Measurements from ENCODE around the gene DNAH7.

DNAH7 gene

DNA sequence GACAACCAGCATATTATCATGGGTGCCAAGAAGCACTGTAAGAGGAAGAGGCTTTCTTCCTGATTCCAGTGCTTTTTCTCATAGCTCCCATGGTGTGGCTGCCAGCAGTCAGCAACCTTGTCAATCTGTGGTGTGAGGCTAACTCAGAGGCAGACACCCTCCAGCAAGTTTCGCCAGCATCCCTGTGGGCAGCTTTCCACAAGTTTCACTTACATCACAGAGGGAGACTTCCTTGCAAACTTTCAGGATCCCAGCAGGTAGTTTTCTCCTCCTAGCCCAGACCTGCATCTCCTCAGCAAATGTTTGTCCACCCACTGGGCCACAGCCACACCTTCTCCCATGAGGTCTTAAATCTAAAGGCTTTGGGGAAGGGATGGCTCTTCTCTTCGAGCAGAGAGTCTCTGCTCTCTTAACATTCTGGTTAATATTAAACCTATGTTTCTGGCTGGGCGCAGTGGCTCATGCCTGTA is 9.1 kb downstream of the DNAH7 start:
- no peak overlapping the region for H3K4me3 ChIP-seq (ENCODE audit: low read depth, low read length)
- TF ChIP-seq CTCF (IDR thresholded peaks at IDR 0.05; ENCODE audit: low read depth, low read length): no peak

- TF ChIP-seq CTCF (IDR thresholded peaks at IDR 0.05; ENCODE audit: low read depth, low read length): no peak
- no peak overlapping the region for H3K4me3 ChIP-seq (ENCODE audit: low read depth, low read length)
Measured at GRCh38 chr2:196054631-196055030, 14.0 kb downstream of the DNAH7 start.

GRCh38 chr2:196046123-196046917 is 22.3 kb downstream of the DNAH7 start:
- no peak for TF ChIP-seq CTCF (IDR thresholded peaks at IDR 0.05; ENCODE audit: low read depth, low read length)
- H3K4me3 ChIP-seq (ENCODE audit: low read depth, low read length): no peak overlapping the region

- no peak for TF ChIP-seq CTCF (IDR thresholded peaks at IDR 0.05; ENCODE audit: low read depth, low read length)
Measured at GRCh38 chr2:196041786-196042185, 26.9 kb downstream of the DNAH7 start.

GRCh38 chr2:196040218-196040617 is 28.4 kb downstream of the DNAH7 start:
- no peak for TF ChIP-seq CTCF (IDR thresholded peaks at IDR 0.05; ENCODE audit: low read depth, low read length)
- H3K4me3 ChIP-seq (ENCODE audit: low read depth, low read length): no peak overlapping the region

More at GRCh38 chr2:196041786-196042185, 26.9 kb downstream of the DNAH7 start:
- H3K4me3 ChIP-seq (ENCODE audit: low read depth, low read length): no peak overlapping the region

GRCh38 chr2:196036442-196036841 is 32.2 kb downstream of the DNAH7 start:
- TF ChIP-seq CTCF (IDR thresholded peaks at IDR 0.05; ENCODE audit: low read depth, low read length): no peak
- H3K4me3 ChIP-seq (ENCODE audit: low read depth, low read length): no peak overlapping the region

DNA sequence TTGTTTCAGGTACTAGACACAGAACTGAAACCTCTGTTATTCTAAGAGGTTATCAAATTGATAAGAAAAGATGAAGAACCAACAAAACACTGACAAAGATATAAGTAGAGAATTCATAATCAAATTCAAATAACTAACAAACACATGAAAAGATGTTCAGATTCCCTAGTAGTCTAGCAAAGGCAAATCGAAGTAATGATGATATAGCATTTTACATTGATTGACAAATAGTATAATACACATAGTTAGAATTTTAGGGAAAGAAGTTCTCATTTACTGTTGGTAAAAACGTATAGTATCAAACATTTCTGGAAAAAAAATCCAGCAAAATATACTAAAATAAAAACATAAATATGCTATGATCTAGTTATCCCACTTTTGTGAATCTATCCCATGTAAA is 50.6 kb downstream of the DNAH7 start:
- TF ChIP-seq CTCF (IDR thresholded peaks at IDR 0.05; ENCODE audit: low read depth, low read length): no peak
- H3K4me3 ChIP-seq (ENCODE audit: low read depth, low read length): no peak overlapping the region
